Measurements from ENCODE around the gene FTCD. TPM values are rescaled to one million over a fixed set of nuclear protein-coding genes. Genes with fewer than 3 reads are reported as not detected.

Gene FTCD
- total RNA-seq, 2 experiments from 2014 or later, result 0.16 to 0.23 TPM

- POLR2A ChIA-PET, result no interaction called here
- Mint-ChIP-seq H3K27me3 (peaks cover 2% of the 10 kb centered on the region), H3K27ac (no peak overlapping the region), H3K9me3 (ENCODE audit: low read depth) (no peaks in the 10 kb centered on the region), H3K36me3 (ENCODE audit: low read depth) (no peaks in the 10 kb centered on the region), H3K4me3 (no peak overlapping the region), H3K4me1 (peaks cover 10% of the 10 kb centered on the region)
- intact Hi-C loops (cut with DNase I, micrococcal nuclease), result loop anchor here in 1 of 2 experiments (5.0 kb wide), 1 partner anchor 167 kb away; no protein-coding TSS in a partner anchor
- DNase-seq (no peak), ATAC-seq (no peak)
- CTCF ChIA-PET, result no interaction called here
These were observed 15.7 kb downstream of the FTCD start for GRCh38 chr21:46139686-46140085.

GRCh38 chr21:46138383-46138970 lies 16.9 kb downstream of the FTCD start:
- Mint-ChIP-seq H3K4me3 (no peak overlapping the region), H3K36me3 (ENCODE audit: low read depth) (no peaks in the 10 kb centered on the region), H3K27ac (no peak overlapping the region), H3K4me1 (peaks cover 1% of the 10 kb centered on the region), H3K9me3 (ENCODE audit: low read depth) (no peaks in the 10 kb centered on the region), H3K27me3 (peaks cover 2% of the 10 kb centered on the region)
- POLR2A ChIA-PET, result no interaction called here
- no peak for ATAC-seq
- intact Hi-C loops (cut with DNase I, micrococcal nuclease), result no loop called here
- DNase-seq, result no peak
- CTCF ChIA-PET, result no interaction called here

- POLR2A ChIA-PET, result no interaction called here
- Mint-ChIP-seq H3K27me3 (peaks cover 2% of the 10 kb centered on the region), H3K27ac (no peak overlapping the region), H3K36me3 (ENCODE audit: low read depth) (no peaks in the 10 kb centered on the region), H3K4me1 (no peaks in the 10 kb centered on the region), H3K4me3 (no peak overlapping the region), H3K9me3 (ENCODE audit: low read depth) (no peaks in the 10 kb centered on the region)
- CTCF ChIA-PET, result no interaction called here
- no peak for ATAC-seq
- DNase-seq, result no peak
- intact Hi-C loops (cut with DNase I, micrococcal nuclease), result no loop called here
These were observed 17.5 kb downstream of the FTCD start for GRCh38 chr21:46137908-46138307.

- Mint-ChIP-seq H3K4me1 (no peaks in the 10 kb centered on the region), H3K27me3 (peaks cover 2% of the 10 kb centered on the region), H3K4me3 (no peak overlapping the region), H3K9me3 (ENCODE audit: low read depth) (no peaks in the 10 kb centered on the region), H3K36me3 (ENCODE audit: low read depth) (no peaks in the 10 kb centered on the region), H3K27ac (no peak overlapping the region)
- DNase-seq (no peak), ATAC-seq (no peak)
- ChIA-PET POLR2A (no interaction called here), CTCF (no interaction called here)
- intact Hi-C loops (cut with DNase I, micrococcal nuclease), result no loop called here
These were observed 18.5 kb downstream of the FTCD start for GRCh38 chr21:46136739-46137349.

- intact Hi-C loops (cut with DNase I, micrococcal nuclease), result no loop called here
- Mint-ChIP-seq H3K27ac (no peak overlapping the region), H3K9me3 (ENCODE audit: low read depth) (no peaks in the 10 kb centered on the region), H3K27me3 (peaks cover 2% of the 10 kb centered on the region), H3K4me1 (no peaks in the 10 kb centered on the region), H3K4me3 (no peak overlapping the region), H3K36me3 (ENCODE audit: low read depth) (no peaks in the 10 kb centered on the region)
- DNase-seq, result no peak
- ChIA-PET POLR2A (no interaction called here), CTCF (no interaction called here)
- ATAC-seq, result no peak
These were observed 19.5 kb downstream of the FTCD start for GRCh38 chr21:46135782-46136395.

GRCh38 chr21:46131838-46132651 lies 23.3 kb downstream of the FTCD start:
- Mint-ChIP-seq H3K27me3 (peaks cover 2% of the 10 kb centered on the region), H3K4me3 (no peak overlapping the region), H3K27ac (no peak overlapping the region), H3K36me3 (ENCODE audit: low read depth) (no peaks in the 10 kb centered on the region), H3K4me1 (no peaks in the 10 kb centered on the region), H3K9me3 (ENCODE audit: low read depth) (no peaks in the 10 kb centered on the region)
- ChIA-PET POLR2A (no interaction called here), CTCF (no interaction called here)
- no peak for ATAC-seq
- intact Hi-C loops (cut with DNase I, micrococcal nuclease), result no loop called here
- no peak for DNase-seq

GRCh38 chr21:46131588-46131837 lies 23.9 kb downstream of the FTCD start:
- intact Hi-C loops (cut with DNase I, micrococcal nuclease), result no loop called here
- CTCF ChIA-PET, result no interaction called here
- H3K27me3 Mint-ChIP-seq, result peaks cover 2% of the 10 kb centered on the region

GRCh38 chr21:46130831-46131587 lies 24.4 kb downstream of the FTCD start:
- H3K27ac Mint-ChIP-seq, result no peak overlapping the region
- ChIA-PET CTCF (no interaction called here), POLR2A (no interaction called here)
- H3K27me3 Mint-ChIP-seq, result peaks cover 2% of the 10 kb centered on the region
- ATAC-seq, result no peak
- no peak overlapping the region for H3K4me3 Mint-ChIP-seq
- intact Hi-C loops (cut with DNase I, micrococcal nuclease), result no loop called here
- no peaks in the 10 kb centered on the region for H3K4me1 Mint-ChIP-seq
- H3K9me3 Mint-ChIP-seq (ENCODE audit: low read depth), result no peaks in the 10 kb centered on the region
- H3K36me3 Mint-ChIP-seq (ENCODE audit: low read depth), result no peaks in the 10 kb centered on the region
- DNase-seq, result no peak

More at GRCh38 chr21:46131588-46131837, 23.9 kb downstream of the FTCD start:
- Mint-ChIP-seq H3K4me1 (no peaks in the 10 kb centered on the region), H3K9me3 (ENCODE audit: low read depth) (no peaks in the 10 kb centered on the region), H3K36me3 (ENCODE audit: low read depth) (no peaks in the 10 kb centered on the region), H3K27ac (no peak overlapping the region), H3K4me3 (no peak overlapping the region)
- DNase-seq (no peak), ATAC-seq (no peak)
- POLR2A ChIA-PET, result no interaction called here

GRCh38 chr21:46129846-46130651 lies 25.3 kb downstream of the FTCD start:
- H3K4me1 Mint-ChIP-seq, result no peaks in the 10 kb centered on the region
- CTCF ChIA-PET, result no interaction called here
- H3K27me3 Mint-ChIP-seq, result no peaks in the 10 kb centered on the region
- no peak overlapping the region for H3K27ac Mint-ChIP-seq
- DNase-seq (no peak), ATAC-seq (no peak)
- intact Hi-C loops (cut with DNase I, micrococcal nuclease), result no loop called here
- no peak overlapping the region for H3K4me3 Mint-ChIP-seq
- no peaks in the 10 kb centered on the region for H3K9me3 Mint-ChIP-seq (ENCODE audit: low read depth)
- POLR2A ChIA-PET, result no interaction called here
- H3K36me3 Mint-ChIP-seq (ENCODE audit: low read depth), result no peaks in the 10 kb centered on the region

- intact Hi-C loops (cut with DNase I, micrococcal nuclease), result no loop called here
- Mint-ChIP-seq H3K9me3 (ENCODE audit: low read depth) (no peaks in the 10 kb centered on the region), H3K36me3 (ENCODE audit: low read depth) (no peaks in the 10 kb centered on the region), H3K4me1 (no peaks in the 10 kb centered on the region), H3K27me3 (no peaks in the 10 kb centered on the region), H3K4me3 (no peak overlapping the region), H3K27ac (no peak overlapping the region)
- ChIA-PET POLR2A (no interaction called here), CTCF (no interaction called here)
- DNase-seq (no peak), ATAC-seq (no peak)
These were observed 26.3 kb downstream of the FTCD start for GRCh38 chr21:46128933-46129571.

Data from activated CD4-positive, alpha-beta T cell treated with anti-CD3 and anti-CD28 coated beads for 36 hours (primary cell).